ENCODE data around the gene TARP.

The TARP gene

GRCh38 chr7:38273286-38273995, at the start of gene TARP:
TARP (minus strand) TSS chr7:38273636.
- peak within 1 kb of the TSS; percentile 49 for H3K4me3 Mint-ChIP-seq
- ChIA-PET CTCF (interaction anchor here (0.7 kb wide), 1 partner anchor 209 kb away, joined by 3 read pairs; no protein-coding TSS in a partner anchor), POLR2A (no interaction called here)
- no peak for DNase-seq
- H3K27ac Mint-ChIP-seq = no peak within 1 kb of the TSS
- H3K9me3 Mint-ChIP-seq = no peaks in the 10 kb centered on the region
- H3K4me1 Mint-ChIP-seq = no peaks in the 10 kb centered on the region
- H3K36me3 Mint-ChIP-seq (ENCODE audit: low read depth) = no peaks in the 10 kb centered on the region
- no peaks in the 10 kb centered on the region for H3K27me3 Mint-ChIP-seq

- Mint-ChIP-seq H3K4me1 (peaks cover 36% of the 10 kb centered on the region), H3K36me3 (ENCODE audit: low read depth) (no peaks in the 10 kb centered on the region), H3K9me3 (no peaks in the 10 kb centered on the region), H3K27me3 (no peaks in the 10 kb centered on the region), H3K4me3 (no peak overlapping the region), H3K27ac (no peak overlapping the region)
- CTCF ChIA-PET = interaction anchor here (1.3 to 1.7 kb wide), 2 partner anchors 13 to 107 kb away, joined by 7 read pairs; no protein-coding TSS in a partner anchor
- POLR2A ChIA-PET = no interaction called here
- DNase-seq = no peak
Observed at GRCh38 chr7:38323156-38323555, 49.7 kb upstream of the TARP start.

- no peak overlapping the region for H3K4me3 Mint-ChIP-seq
- POLR2A ChIA-PET = no interaction called here
- no peak for DNase-seq
- no peaks in the 10 kb centered on the region for H3K27me3 Mint-ChIP-seq
- no peaks in the 10 kb centered on the region for H3K36me3 Mint-ChIP-seq (ENCODE audit: low read depth)
- H3K9me3 Mint-ChIP-seq = no peaks in the 10 kb centered on the region
- peaks cover 35% of the 10 kb centered on the region for H3K4me1 Mint-ChIP-seq
- CTCF ChIA-PET = interaction anchor here (1.0 to 5.0 kb wide), 4 partner anchors 9 to 107 kb away, joined by 3 to 26 read pairs (median 5); no protein-coding TSS in a partner anchor
- no peak overlapping the region for H3K27ac Mint-ChIP-seq
Observed at GRCh38 chr7:38322461-38322860, 49.0 kb upstream of the TARP start.

GRCh38 chr7:38321967-38322366, 48.5 kb upstream of the TARP start:
- H3K27me3 Mint-ChIP-seq = no peaks in the 10 kb centered on the region
- no peak for DNase-seq
- ChIA-PET CTCF (interaction anchor here (1.0 to 5.0 kb wide), 4 partner anchors 9 to 106 kb away, joined by 3 to 26 read pairs (median 5); no protein-coding TSS in a partner anchor), POLR2A (no interaction called here)
- no peaks in the 10 kb centered on the region for H3K9me3 Mint-ChIP-seq
- H3K4me3 Mint-ChIP-seq = no peak overlapping the region
- H3K36me3 Mint-ChIP-seq (ENCODE audit: low read depth) = no peaks in the 10 kb centered on the region
- peaks cover 33% of the 10 kb centered on the region for H3K4me1 Mint-ChIP-seq
- H3K27ac Mint-ChIP-seq = no peak overlapping the region

GRCh38 chr7:38321515-38321944, 48.1 kb upstream of the TARP start:
- POLR2A ChIA-PET = no interaction called here
- no peaks in the 10 kb centered on the region for H3K27me3 Mint-ChIP-seq
- H3K9me3 Mint-ChIP-seq = no peaks in the 10 kb centered on the region
- CTCF ChIA-PET = interaction anchor here (1.0 to 5.0 kb wide), 4 partner anchors 10 to 106 kb away, joined by 3 to 26 read pairs (median 5); no protein-coding TSS in a partner anchor
- no peak overlapping the region for H3K27ac Mint-ChIP-seq
- no peaks in the 10 kb centered on the region for H3K36me3 Mint-ChIP-seq (ENCODE audit: low read depth)
- H3K4me3 Mint-ChIP-seq = no peak overlapping the region
- H3K4me1 Mint-ChIP-seq = peaks cover 32% of the 10 kb centered on the region
- no peak for DNase-seq

- ChIA-PET POLR2A (no interaction called here), CTCF (interaction anchor here (5.0 kb wide), 1 partner anchor 14 kb away, joined by 26 read pairs; no protein-coding TSS in a partner anchor)
- H3K4me1 Mint-ChIP-seq = peaks cover 32% of the 10 kb centered on the region
- DNase-seq = no peak
- no peaks in the 10 kb centered on the region for H3K36me3 Mint-ChIP-seq (ENCODE audit: low read depth)
- H3K27me3 Mint-ChIP-seq = no peaks in the 10 kb centered on the region
- no peak overlapping the region for H3K27ac Mint-ChIP-seq
- no peak overlapping the region for H3K4me3 Mint-ChIP-seq
- no peaks in the 10 kb centered on the region for H3K9me3 Mint-ChIP-seq
Observed at GRCh38 chr7:38321050-38321449, 47.6 kb upstream of the TARP start.

GRCh38 chr7:38319873-38320272, 46.4 kb upstream of the TARP start:
- Mint-ChIP-seq H3K9me3 (no peaks in the 10 kb centered on the region), H3K4me3 (no peak overlapping the region), H3K4me1 (peaks cover 32% of the 10 kb centered on the region), H3K27ac (peak overlapping the region; percentile 50), H3K27me3 (no peaks in the 10 kb centered on the region), H3K36me3 (ENCODE audit: low read depth) (no peaks in the 10 kb centered on the region)
- ChIA-PET POLR2A (no interaction called here), CTCF (interaction anchor here (0.7 to 5.0 kb wide), 7 partner anchors 8 to 104 kb away, joined by 3 to 26 read pairs (median 3); no protein-coding TSS in a partner anchor)
- DNase-seq = no peak

GRCh38 chr7:38318803-38319416, 45.5 kb upstream of the TARP start:
- no peak overlapping the region for H3K4me3 Mint-ChIP-seq
- no peak for DNase-seq
- POLR2A ChIA-PET = no interaction called here
- H3K9me3 Mint-ChIP-seq = no peaks in the 10 kb centered on the region
- H3K4me1 Mint-ChIP-seq = peaks cover 32% of the 10 kb centered on the region
- CTCF ChIA-PET = interaction anchor here (0.6 to 5.0 kb wide), 9 partner anchors 9 to 208 kb away, joined by 3 to 26 read pairs (median 3); no protein-coding TSS in a partner anchor
- no peak overlapping the region for H3K27ac Mint-ChIP-seq
- H3K36me3 Mint-ChIP-seq (ENCODE audit: low read depth) = no peaks in the 10 kb centered on the region
- H3K27me3 Mint-ChIP-seq = no peaks in the 10 kb centered on the region

- no peaks in the 10 kb centered on the region for H3K27me3 Mint-ChIP-seq
- no peak for DNase-seq
- H3K9me3 Mint-ChIP-seq = no peaks in the 10 kb centered on the region
- H3K4me3 Mint-ChIP-seq = no peak overlapping the region
- POLR2A ChIA-PET = no interaction called here
- H3K4me1 Mint-ChIP-seq = peaks cover 34% of the 10 kb centered on the region
- CTCF ChIA-PET = interaction anchor here (0.7 to 5.0 kb wide), 3 partner anchors 17 to 103 kb away, joined by 3 to 26 read pairs (median 7); no protein-coding TSS in a partner anchor
- no peaks in the 10 kb centered on the region for H3K36me3 Mint-ChIP-seq (ENCODE audit: low read depth)
- H3K27ac Mint-ChIP-seq = peak overlapping the region; percentile 54
Observed at GRCh38 chr7:38318241-38318640, 44.8 kb upstream of the TARP start.

- Mint-ChIP-seq H3K4me3 (no peak overlapping the region), H3K36me3 (ENCODE audit: low read depth) (no peaks in the 10 kb centered on the region), H3K4me1 (peaks cover 40% of the 10 kb centered on the region), H3K27me3 (no peaks in the 10 kb centered on the region), H3K9me3 (no peaks in the 10 kb centered on the region), H3K27ac (no peak overlapping the region)
- CTCF ChIA-PET = interaction anchor here (1.9 kb wide), 1 partner anchor 102 kb away, joined by 7 read pairs; no protein-coding TSS in a partner anchor
- POLR2A ChIA-PET = no interaction called here
- no peak for DNase-seq
Observed at GRCh38 chr7:38317515-38317914, 44.1 kb upstream of the TARP start.

- Mint-ChIP-seq H3K27me3 (no peaks in the 10 kb centered on the region), H3K4me3 (no peak overlapping the region), H3K9me3 (no peaks in the 10 kb centered on the region), H3K27ac (no peak overlapping the region), H3K36me3 (ENCODE audit: low read depth) (no peaks in the 10 kb centered on the region), H3K4me1 (peaks cover 44% of the 10 kb centered on the region)
- DNase-seq = no peak
- POLR2A ChIA-PET = no interaction called here
- CTCF ChIA-PET = no interaction called here
Observed at GRCh38 chr7:38316733-38317360, 43.4 kb upstream of the TARP start.

GRCh38 chr7:38315410-38315809, 42.0 kb upstream of the TARP start:
- Mint-ChIP-seq H3K9me3 (no peaks in the 10 kb centered on the region), H3K27me3 (no peaks in the 10 kb centered on the region), H3K4me1 (peaks cover 35% of the 10 kb centered on the region), H3K36me3 (ENCODE audit: low read depth) (no peaks in the 10 kb centered on the region), H3K27ac (no peak overlapping the region), H3K4me3 (no peak overlapping the region)
- ChIA-PET POLR2A (no interaction called here), CTCF (no interaction called here)
- no peak for DNase-seq

GRCh38 chr7:38312821-38313220, 39.4 kb upstream of the TARP start:
- no peak for DNase-seq
- Mint-ChIP-seq H3K27me3 (no peaks in the 10 kb centered on the region), H3K4me3 (no peak overlapping the region), H3K27ac (peak overlapping the region; percentile 31), H3K36me3 (ENCODE audit: low read depth) (no peaks in the 10 kb centered on the region), H3K4me1 (peaks cover 35% of the 10 kb centered on the region), H3K9me3 (no peaks in the 10 kb centered on the region)
- ChIA-PET CTCF (interaction anchor here (1.0 kb wide), 1 partner anchor 135 kb away, joined by 3 read pairs; the partner anchor contains the start of gene STARD3NL), POLR2A (no interaction called here)
